ENCODE data around the gene PPP2R5B.

- no peak for TF ChIP-seq TP53 (CRISPR knock-in tag; IDR thresholded peaks at IDR 0.05)
- TF ChIP-seq, protein P1, sequence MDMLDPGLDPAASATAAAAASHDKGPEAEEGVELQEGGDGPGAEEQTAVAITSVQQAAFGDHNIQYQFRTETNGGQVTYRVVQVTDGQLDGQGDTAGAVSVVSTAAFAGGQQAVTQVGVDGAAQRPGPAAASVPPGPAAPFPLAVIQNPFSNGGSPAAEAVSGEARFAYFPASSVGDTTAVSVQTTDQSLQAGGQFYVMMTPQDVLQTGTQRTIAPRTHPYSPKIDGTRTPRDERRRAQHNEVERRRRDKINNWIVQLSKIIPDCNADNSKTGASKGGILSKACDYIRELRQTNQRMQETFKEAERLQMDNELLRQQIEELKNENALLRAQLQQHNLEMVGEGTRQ (CRISPR knock-in tag; IDR thresholded peaks at IDR 0.05): no peak
Observed at GRCh38 chr11:64930340-64930739, 5.9 kb downstream of the PPP2R5B start.
